ENCODE measurements around the gene SSC5D.

GRCh38 chr19:55497763-55498162, 9.5 kb downstream of the SSC5D start:
- TF ChIP-seq, protein P1, sequence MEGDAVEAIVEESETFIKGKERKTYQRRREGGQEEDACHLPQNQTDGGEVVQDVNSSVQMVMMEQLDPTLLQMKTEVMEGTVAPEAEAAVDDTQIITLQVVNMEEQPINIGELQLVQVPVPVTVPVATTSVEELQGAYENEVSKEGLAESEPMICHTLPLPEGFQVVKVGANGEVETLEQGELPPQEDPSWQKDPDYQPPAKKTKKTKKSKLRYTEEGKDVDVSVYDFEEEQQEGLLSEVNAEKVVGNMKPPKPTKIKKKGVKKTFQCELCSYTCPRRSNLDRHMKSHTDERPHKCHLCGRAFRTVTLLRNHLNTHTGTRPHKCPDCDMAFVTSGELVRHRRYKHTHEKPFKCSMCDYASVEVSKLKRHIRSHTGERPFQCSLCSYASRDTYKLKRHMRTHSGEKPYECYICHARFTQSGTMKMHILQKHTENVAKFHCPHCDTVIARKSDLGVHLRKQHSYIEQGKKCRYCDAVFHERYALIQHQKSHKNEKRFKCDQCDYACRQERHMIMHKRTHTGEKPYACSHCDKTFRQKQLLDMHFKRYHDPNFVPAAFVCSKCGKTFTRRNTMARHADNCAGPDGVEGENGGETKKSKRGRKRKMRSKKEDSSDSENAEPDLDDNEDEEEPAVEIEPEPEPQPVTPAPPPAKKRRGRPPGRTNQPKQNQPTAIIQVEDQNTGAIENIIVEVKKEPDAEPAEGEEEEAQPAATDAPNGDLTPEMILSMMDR (conservative IDR thresholded peaks at IDR 0.05; ENCODE audit: low read depth, low read length), result no peak
- no peak for TF ChIP-seq POLR2A (IDR thresholded peaks at IDR 0.05; ENCODE audit: low read depth, low read length)
- no peak for TF ChIP-seq MAZ (IDR thresholded peaks at IDR 0.05; ENCODE audit: borderline replicate concordance, low read depth, low read length)
- TF ChIP-seq MXI1 (IDR thresholded peaks at IDR 0.05; ENCODE audit: borderline replicate concordance, low read depth, low read length), result no peak
- TF ChIP-seq, protein P2, sequence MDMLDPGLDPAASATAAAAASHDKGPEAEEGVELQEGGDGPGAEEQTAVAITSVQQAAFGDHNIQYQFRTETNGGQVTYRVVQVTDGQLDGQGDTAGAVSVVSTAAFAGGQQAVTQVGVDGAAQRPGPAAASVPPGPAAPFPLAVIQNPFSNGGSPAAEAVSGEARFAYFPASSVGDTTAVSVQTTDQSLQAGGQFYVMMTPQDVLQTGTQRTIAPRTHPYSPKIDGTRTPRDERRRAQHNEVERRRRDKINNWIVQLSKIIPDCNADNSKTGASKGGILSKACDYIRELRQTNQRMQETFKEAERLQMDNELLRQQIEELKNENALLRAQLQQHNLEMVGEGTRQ (IDR thresholded peaks at IDR 0.05; ENCODE audit: low read depth, low read length), result no peak
- TF ChIP-seq RCOR1 (IDR thresholded peaks at IDR 0.05; ENCODE audit: insufficient replicate concordance, low read length), result no peak
- TF ChIP-seq RFX5 (IDR thresholded peaks at IDR 0.05; ENCODE audit: low read depth, low read length), result no peak
- TF ChIP-seq CHD1 (IDR thresholded peaks at IDR 0.05; ENCODE audit: low read depth, low read length), result no peak
- TF ChIP-seq NFE2L2 (IDR thresholded peaks at IDR 0.05; ENCODE audit: low read depth, low read length), result no peak
- TF ChIP-seq SMC3 (IDR thresholded peaks at IDR 0.05; ENCODE audit: low read depth, low read length), result no peak
- no peak for TF ChIP-seq CEBPB (IDR thresholded peaks at IDR 0.05; ENCODE audit: low read depth, low read length)

Measured in IMR-90 (cell line).